ENCODE data around the gene GRIA1.
"Not testable (repeated sequence)": the region's sequence is repeated elsewhere in the genome, so short reads cannot be mapped to it uniquely, and the experiment has no call there.

DNA sequence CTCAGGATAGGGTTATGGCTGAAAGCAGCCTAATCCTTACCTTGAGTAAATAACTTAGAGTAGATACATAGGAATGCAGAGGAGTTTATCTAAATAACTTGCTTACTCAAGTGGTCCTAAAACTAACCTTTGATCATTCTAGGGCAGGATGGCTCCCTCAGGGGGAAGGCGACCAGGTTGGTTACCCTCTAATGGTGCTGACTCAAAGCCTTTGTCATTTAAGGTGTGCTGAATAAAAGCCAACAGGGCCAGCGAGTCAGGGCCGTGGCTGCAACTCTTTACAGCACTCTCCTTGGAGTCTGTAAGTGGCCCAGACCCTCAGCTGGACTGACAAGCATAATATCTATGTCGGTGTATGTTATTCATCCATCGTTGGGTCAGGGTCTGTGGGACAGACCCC lies 372.4 kb downstream of the GRIA1 start:
- not testable (repeated sequence) for TF ChIP-seq CTBP1 (IDR thresholded peaks at IDR 0.05; ENCODE audit: borderline replicate concordance); FOXA1 (IDR thresholded peaks at IDR 0.05); SP1 (IDR thresholded peaks at IDR 0.05); BHLHE40 (IDR thresholded peaks at IDR 0.05; ENCODE audit: borderline replicate concordance); ZNF384 (IDR thresholded peaks at IDR 0.05); TARDBP (IDR thresholded peaks at IDR 0.05); SUZ12 (IDR thresholded peaks at IDR 0.05); ARNT (IDR thresholded peaks at IDR 0.05); ELF4 (IDR thresholded peaks at IDR 0.05); LEF1 (IDR thresholded peaks at IDR 0.05; ENCODE audit: borderline replicate concordance); FOXK2 (IDR thresholded peaks at IDR 0.05); FOXM1 (IDR thresholded peaks at IDR 0.05; ENCODE audit: borderline replicate concordance); HDGF (IDR thresholded peaks at IDR 0.05; ENCODE audit: borderline replicate concordance)
- TF ChIP-seq, protein P1, sequence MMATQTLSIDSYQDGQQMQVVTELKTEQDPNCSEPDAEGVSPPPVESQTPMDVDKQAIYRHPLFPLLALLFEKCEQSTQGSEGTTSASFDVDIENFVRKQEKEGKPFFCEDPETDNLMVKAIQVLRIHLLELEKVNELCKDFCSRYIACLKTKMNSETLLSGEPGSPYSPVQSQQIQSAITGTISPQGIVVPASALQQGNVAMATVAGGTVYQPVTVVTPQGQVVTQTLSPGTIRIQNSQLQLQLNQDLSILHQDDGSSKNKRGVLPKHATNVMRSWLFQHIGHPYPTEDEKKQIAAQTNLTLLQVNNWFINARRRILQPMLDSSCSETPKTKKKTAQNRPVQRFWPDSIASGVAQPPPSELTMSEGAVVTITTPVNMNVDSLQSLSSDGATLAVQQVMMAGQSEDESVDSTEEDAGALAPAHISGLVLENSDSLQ (IDR thresholded peaks at IDR 0.05): not testable (repeated sequence)

Measured in HEK293T (cell line).